Neural cell (in vitro differentiated cells): ENCODE results near the gene NUP155.

Experiments
- EZH2 ChIP-seq: fragments of 200-600, 300-800 bp; shearing (Covaris generic), sonication (generic); IDR thresholded peaks from 2 replicates; pipeline ENCODE4 v1.6.1; 2014; ENCODE audit warnings: antibody characterized with exemption, low read length, borderline replicate concordance, mild to moderate bottlenecking; ENCODE audit not compliant: insufficient read depth, poor library complexity, severe bottlenecking
- POLR2AphosphoS5 ChIP-seq: IDR thresholded peaks from 2 replicates; pipeline ENCODE4 v1.6.1; 2012
- RAD21 ChIP-seq: fragments of 450-650 bp; conservative IDR thresholded peaks from 2 replicates; pipeline ENCODE4 v1.6.1; 2014; ENCODE audit warnings: antibody characterized with exemption, mild to moderate bottlenecking, moderate library complexity
- TAF1 ChIP-seq: IDR thresholded peaks from 2 replicates; pipeline ENCODE4 v1.6.1; 2012; ENCODE audit warnings: low read depth
- TF ChIP-seq, protein P1 (sequence below): fragments of 450-650 bp; IDR thresholded peaks from 2 replicates; pipeline ENCODE4 v1.5.1; 2014; ENCODE audit warnings: antibody characterized with exemption, mild to moderate bottlenecking, moderate library complexity; ENCODE audit not compliant: poor library complexity, severe bottlenecking

DNA sequence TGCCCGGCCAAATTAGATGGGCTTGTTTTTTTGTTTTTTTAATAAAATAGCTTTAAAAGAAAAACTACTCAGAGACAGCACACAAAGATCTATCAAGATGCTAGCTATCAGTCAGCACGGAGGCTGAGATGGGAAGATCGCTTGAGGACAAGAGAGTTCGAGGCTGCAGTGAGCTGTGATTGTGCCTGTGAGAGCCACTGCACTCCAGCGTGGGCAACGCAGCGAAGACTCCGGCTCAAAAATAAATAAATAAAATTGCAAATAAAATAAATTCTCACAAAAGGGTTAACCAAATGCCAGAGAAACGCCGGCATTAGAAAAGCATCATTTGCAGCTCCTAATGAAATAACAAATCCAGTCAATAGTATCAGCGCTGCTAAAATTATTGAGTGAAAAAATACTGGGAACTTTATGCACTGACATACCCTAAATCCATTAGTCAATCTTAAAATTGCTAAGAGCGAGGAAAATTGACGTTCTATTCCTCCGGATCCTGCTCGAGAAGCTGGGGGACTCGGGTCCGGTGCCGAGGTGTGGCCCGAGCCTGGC is 122.4 kb downstream of the NUP155 start:
- TF ChIP-seq EZH2 (no peak), TAF1 (no peak), POLR2AphosphoS5 (no peak), RAD21 (no peak)
- TF ChIP-seq, protein P1, sequence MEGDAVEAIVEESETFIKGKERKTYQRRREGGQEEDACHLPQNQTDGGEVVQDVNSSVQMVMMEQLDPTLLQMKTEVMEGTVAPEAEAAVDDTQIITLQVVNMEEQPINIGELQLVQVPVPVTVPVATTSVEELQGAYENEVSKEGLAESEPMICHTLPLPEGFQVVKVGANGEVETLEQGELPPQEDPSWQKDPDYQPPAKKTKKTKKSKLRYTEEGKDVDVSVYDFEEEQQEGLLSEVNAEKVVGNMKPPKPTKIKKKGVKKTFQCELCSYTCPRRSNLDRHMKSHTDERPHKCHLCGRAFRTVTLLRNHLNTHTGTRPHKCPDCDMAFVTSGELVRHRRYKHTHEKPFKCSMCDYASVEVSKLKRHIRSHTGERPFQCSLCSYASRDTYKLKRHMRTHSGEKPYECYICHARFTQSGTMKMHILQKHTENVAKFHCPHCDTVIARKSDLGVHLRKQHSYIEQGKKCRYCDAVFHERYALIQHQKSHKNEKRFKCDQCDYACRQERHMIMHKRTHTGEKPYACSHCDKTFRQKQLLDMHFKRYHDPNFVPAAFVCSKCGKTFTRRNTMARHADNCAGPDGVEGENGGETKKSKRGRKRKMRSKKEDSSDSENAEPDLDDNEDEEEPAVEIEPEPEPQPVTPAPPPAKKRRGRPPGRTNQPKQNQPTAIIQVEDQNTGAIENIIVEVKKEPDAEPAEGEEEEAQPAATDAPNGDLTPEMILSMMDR = no peak
